K562 (cell line): Measurements from ENCODE around the gene SPI1. TPM values are rescaled to one million over a fixed set of nuclear protein-coding genes. Genes with fewer than 3 reads are reported as not detected.

Source experiments
- BACH1 ChIP-seq: fragments of 200-800 bp; sonication (Bioruptor generic); IDR thresholded peaks from 2 replicates; pipeline ENCODE4 v1.6.1; 2016; ENCODE audit warnings: missing genetic modification characterization, missing compliant biosample characterization
- CBX1 ChIP-seq: sonication (generic); IDR thresholded peaks from 2 replicates; pipeline ENCODE4 v1.6.1; 2016; ENCODE audit warnings: antibody characterized with exemption, low read depth, mild to moderate bottlenecking
- CTBP1 ChIP-seq: fragments of 450-650 bp; IDR thresholded peaks from 2 replicates; pipeline ENCODE4 v1.6.1; 2016; ENCODE audit warnings: borderline replicate concordance
- CTCFL ChIP-seq: IDR thresholded peaks from 2 replicates; pipeline ENCODE4 v1.6.1; 2011; ENCODE audit warnings: borderline replicate concordance, low read depth, mild to moderate bottlenecking, moderate library complexity, low read length; ENCODE audit not compliant: insufficient read depth, poor library complexity, severe bottlenecking
- HNRNPH1 ChIP-seq: fragments of 200-400 bp; formaldehyde crosslinking; optimal IDR thresholded peaks from 2 replicates; pipeline ENCODE3; 2017; ENCODE audit warnings: low read depth, mild to moderate bottlenecking, low read length, moderate library complexity
- IRF2 ChIP-seq: sonication (generic); formaldehyde crosslinking; IDR thresholded peaks from 2 replicates; pipeline ENCODE4 v1.8.1; 2022; ENCODE audit warnings: mild to moderate bottlenecking, missing genetic modification reagents
- KLF1 ChIP-seq: fragments of 450-650 bp; IDR thresholded peaks from 2 replicates; pipeline ENCODE4 v1.6.1; 2016; ENCODE audit warnings: missing genetic modification characterization, missing compliant biosample characterization
- NCOA1 ChIP-seq: fragments of 450-650 bp; IDR thresholded peaks from 2 replicates; pipeline ENCODE4 v1.6.1; 2016; ENCODE audit warnings: low read depth
- PHF8 ChIP-seq: fragments of 200-600 bp; sonication (generic); IDR thresholded peaks from 2 replicates; pipeline ENCODE4 v1.6.1; 2012; ENCODE audit warnings: mixed run types, mild to moderate bottlenecking, inconsistent platforms, low read length, moderate library complexity, borderline replicate concordance
- RBBP5 ChIP-seq: fragments of 200-600 bp; sonication (generic); IDR thresholded peaks from 2 replicates; pipeline ENCODE4 v1.6.1; 2012; ENCODE audit warnings: borderline replicate concordance, mild to moderate bottlenecking, low read length, control low read depth, inconsistent platforms; ENCODE audit not compliant: insufficient read depth, poor library complexity, severe bottlenecking
- RBM34 ChIP-seq: fragments of 200-400 bp; formaldehyde crosslinking; IDR thresholded peaks from 2 replicates; pipeline ENCODE4 v1.6.1; 2018; ENCODE audit warnings: low read length, borderline replicate concordance; ENCODE audit not compliant: insufficient read depth
- TAF15 ChIP-seq: fragments of 200-400 bp; formaldehyde crosslinking; IDR thresholded peaks from 2 replicates; pipeline ENCODE4 v1.6.1; 2017; ENCODE audit warnings: mild to moderate bottlenecking, low read depth, low read length, moderate library complexity
- TFAM ChIP-seq: fragments of 250-450 bp; sonication (Bioruptor Pico); conservative IDR thresholded peaks from 2 replicates; pipeline ENCODE4 v1.5.0; 2021; ENCODE audit warnings: mild to moderate bottlenecking, moderate library complexity
- YBX1 ChIP-seq: fragments of 450-650 bp; IDR thresholded peaks from 2 replicates; pipeline ENCODE4 v1.7.1; 2016; ENCODE audit warnings: mild to moderate bottlenecking
- ZNF398 ChIP-seq: fragments of 250-450 bp; sonication (Bioruptor Pico); IDR thresholded peaks from 2 replicates; pipeline ENCODE4 v1.8.0; 2021; ENCODE audit warnings: moderate library complexity, mild to moderate bottlenecking, inconsistent platforms
- ZNF444 ChIP-seq: fragments of 250-450 bp; sonication (Bioruptor Pico); IDR thresholded peaks from 2 replicates; pipeline ENCODE4 v1.4.0; 2020; ENCODE audit warnings: mild to moderate bottlenecking, moderate library complexity
- ZNF668 ChIP-seq: fragments of 250-450 bp; sonication (Bioruptor Pico); IDR thresholded peaks from 2 replicates; pipeline ENCODE4 v1.8.0; 2022; ENCODE audit warnings: mild to moderate bottlenecking, inconsistent platforms
- ZNF766 ChIP-seq: fragments of 200-800 bp; sonication (Bioruptor generic); conservative IDR thresholded peaks from 2 replicates; pipeline ENCODE4 v1.6.1; 2016; ENCODE audit warnings: missing genetic modification characterization, missing compliant biosample characterization
- polyA plus RNA-seq, 8 experiments: library from polyadenylated mRNA; depleted of rRNA in 4 of 8; stranded (reverse) in 5 of 8; unstranded in 3 of 8; fragments of >200 nt; fragmentation: Nextera tagmentation in 2 of 8; fragmentation: Illumina TruSeq in 1 of 8; extraction: Ambion mirVana in 2 of 8; extraction: Trizol in 1 of 8; gene quantifications; 2 replicates each; pipeline versions ENCODE4 v1.2.1 to v1.2.3, GENCODE V29; 2011 to 2014; ENCODE audit warnings: inconsistent platforms in 1 of 8, missing spikeins in 1 of 8
- total RNA-seq, 7 experiments: library from RNA; depleted of rRNA in 6 of 7; stranded (reverse); fragments of >200 nt in 6 of 7; fragmentation: Illumina TruSeq in 2 of 7; extraction: Trizol in 2 of 7; gene quantifications; 2 replicates each; pipeline versions ENCODE4 v1.2.1 to v1.2.3, GENCODE V29; 2011 to 2021; ENCODE audit warnings: low replicate concordance in 1 of 7
- TF ChIP-seq, protein P1 (sequence below), 2 experiments: IDR thresholded peaks; 2 replicates each; pipeline ENCODE4 v1.6.1; 2012; ENCODE audit warnings: improper control_type of control experiment in 2 of 2, low read depth in 2 of 2, low read length in 2 of 2, borderline replicate concordance in 1 of 2
- TF ChIP-seq, protein P2 (sequence below): fragments of 450-650 bp; formaldehyde crosslinking; IDR thresholded peaks from 2 replicates; pipeline ENCODE4 v1.4.0; 2020; ENCODE audit warnings: mild to moderate bottlenecking, moderate library complexity

The SPI1 gene
- total and polyA plus RNA-seq, 9 of the 15 experiments (the other 6 are each of a cell fraction or from before 2014, with no cell fraction given): 0.10 to 33.7 (median 10.3) TPM

DNA sequence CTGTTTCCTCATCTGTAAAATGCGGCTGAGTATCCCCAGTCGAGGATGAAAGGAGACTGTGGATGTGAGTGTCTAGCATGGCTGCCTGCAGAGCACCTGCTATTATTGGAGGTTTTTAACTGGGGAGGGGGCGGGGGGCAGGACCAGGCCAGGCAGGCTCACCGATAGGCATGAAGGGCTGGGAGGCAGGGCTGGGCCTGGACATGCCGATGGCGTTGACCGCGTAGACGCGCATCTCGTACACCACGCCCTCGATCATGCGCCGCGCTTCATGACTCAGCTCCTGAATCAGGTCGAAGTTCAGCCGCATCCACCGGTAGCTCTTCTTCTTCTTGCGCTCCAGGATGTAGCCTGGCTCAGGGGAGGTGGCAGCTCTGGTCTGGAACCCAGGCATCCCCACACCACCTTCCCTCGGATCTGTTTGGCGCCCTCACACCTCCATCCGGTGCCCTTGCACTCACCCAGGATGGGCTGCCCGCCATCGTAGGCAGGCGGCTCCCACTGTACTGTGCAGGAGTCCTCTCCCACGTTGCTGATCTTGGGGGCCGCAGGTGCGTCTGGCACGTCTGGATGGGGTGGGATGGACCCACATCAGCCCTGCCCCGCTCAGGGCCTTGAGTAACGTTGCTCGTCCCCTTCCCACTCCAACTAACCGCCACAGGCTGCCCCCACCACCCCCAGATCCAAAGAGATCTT, 41.0 kb downstream of the SPI1 start (continued):
- TF ChIP-seq TAF15 (no peak), ZNF766 (0 out of 2 replicates have a peak, but pooled peaks have one; percentile 23), KLF1 (tag) (peak; percentile 84; the same call in 1 of the 2 replicates), RBM34 (no peak), CTCFL (no peak), ZNF668 (no peak), RBBP5 (peak; percentile 27), ZNF398 (CRISPR knock-in tag) (no peak), ZNF444 (CRISPR knock-in tag) (no peak), IRF2 (CRISPR knock-in tag) (no peak), NCOA1 (no peak), PHF8 (0 out of 2 replicates have a peak, but pooled peaks have one; percentile 21), CBX1 (no peak), YBX1 (no peak), CTBP1 (peak; percentile 99), TFAM (CRISPR knock-in tag) (no peak), BACH1 (tag) (no peak), HNRNPH1 (no peak)
- TF ChIP-seq, protein P1, sequence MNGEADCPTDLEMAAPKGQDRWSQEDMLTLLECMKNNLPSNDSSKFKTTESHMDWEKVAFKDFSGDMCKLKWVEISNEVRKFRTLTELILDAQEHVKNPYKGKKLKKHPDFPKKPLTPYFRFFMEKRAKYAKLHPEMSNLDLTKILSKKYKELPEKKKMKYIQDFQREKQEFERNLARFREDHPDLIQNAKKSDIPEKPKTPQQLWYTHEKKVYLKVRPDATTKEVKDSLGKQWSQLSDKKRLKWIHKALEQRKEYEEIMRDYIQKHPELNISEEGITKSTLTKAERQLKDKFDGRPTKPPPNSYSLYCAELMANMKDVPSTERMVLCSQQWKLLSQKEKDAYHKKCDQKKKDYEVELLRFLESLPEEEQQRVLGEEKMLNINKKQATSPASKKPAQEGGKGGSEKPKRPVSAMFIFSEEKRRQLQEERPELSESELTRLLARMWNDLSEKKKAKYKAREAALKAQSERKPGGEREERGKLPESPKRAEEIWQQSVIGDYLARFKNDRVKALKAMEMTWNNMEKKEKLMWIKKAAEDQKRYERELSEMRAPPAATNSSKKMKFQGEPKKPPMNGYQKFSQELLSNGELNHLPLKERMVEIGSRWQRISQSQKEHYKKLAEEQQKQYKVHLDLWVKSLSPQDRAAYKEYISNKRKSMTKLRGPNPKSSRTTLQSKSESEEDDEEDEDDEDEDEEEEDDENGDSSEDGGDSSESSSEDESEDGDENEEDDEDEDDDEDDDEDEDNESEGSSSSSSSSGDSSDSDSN (IDR thresholded peaks at IDR 0.05; ENCODE audit: borderline replicate concordance in 1 of 2, low read depth in 2 of 2, low read length in 2 of 2): no peak
- TF ChIP-seq, protein P2, sequence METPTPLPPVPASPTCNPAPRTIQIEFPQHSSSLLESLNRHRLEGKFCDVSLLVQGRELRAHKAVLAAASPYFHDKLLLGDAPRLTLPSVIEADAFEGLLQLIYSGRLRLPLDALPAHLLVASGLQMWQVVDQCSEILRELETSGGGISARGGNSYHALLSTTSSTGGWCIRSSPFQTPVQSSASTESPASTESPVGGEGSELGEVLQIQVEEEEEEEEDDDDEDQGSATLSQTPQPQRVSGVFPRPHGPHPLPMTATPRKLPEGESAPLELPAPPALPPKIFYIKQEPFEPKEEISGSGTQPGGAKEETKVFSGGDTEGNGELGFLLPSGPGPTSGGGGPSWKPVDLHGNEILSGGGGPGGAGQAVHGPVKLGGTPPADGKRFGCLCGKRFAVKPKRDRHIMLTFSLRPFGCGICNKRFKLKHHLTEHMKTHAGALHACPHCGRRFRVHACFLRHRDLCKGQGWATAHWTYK (CRISPR knock-in tag): 0 out of 2 replicates have a peak, but pooled peaks have one; percentile 27
